Neural crest cell (in vitro differentiated cells): ENCODE results near the gene SDS. TPM values are rescaled to one million over a fixed set of nuclear protein-coding genes. Genes with fewer than 3 reads are reported as not detected.

Source experiments
- DNase-seq: peaks from one replicate; pipeline ENCODE4 v3.0.0; 2021; ENCODE audit warnings: low read depth, mixed read lengths, low spot score
- H3K27ac Mint-ChIP-seq: one replicate; pipeline ENCODE4 v1.8.0; 2021; ENCODE audit warnings: mild to moderate bottlenecking, mixed read lengths; ENCODE audit not compliant: unreplicated experiment
- H3K27me3 Mint-ChIP-seq: 2 replicates; pipeline ENCODE4 v1.8.0; 2021; ENCODE audit warnings: low read depth, mild to moderate bottlenecking, mixed read lengths
- H3K36me3 Mint-ChIP-seq: 2 replicates; pipeline ENCODE4 v1.8.0; 2021; ENCODE audit warnings: low read depth, mild to moderate bottlenecking, mixed read lengths
- H3K4me1 Mint-ChIP-seq: 2 replicates; pipeline ENCODE4 v1.8.0; 2021; ENCODE audit warnings: mixed read lengths
- H3K4me3 Mint-ChIP-seq: one replicate; pipeline ENCODE4 v1.8.0; 2021; ENCODE audit warnings: mild to moderate bottlenecking, mixed read lengths
- H3K9me3 Mint-ChIP-seq: 2 replicates; pipeline ENCODE4 v1.8.0; 2021; ENCODE audit warnings: mixed read lengths
- total RNA-seq: library from RNA; stranded (reverse); gene quantifications from 2 replicates; pipeline ENCODE4 v1.2.1, GENCODE V29; 2021
- TF ChIP-seq, protein P1 (sequence below): fragments of 200-600 bp; sonication (generic); conservative IDR thresholded peaks from 2 replicates; pipeline ENCODE4 v1.5.0; 2021; ENCODE audit warnings: antibody characterized with exemption, mild to moderate bottlenecking

Gene SDS
- total RNA-seq, 1 donor from 2014 or later, result not detected

DNA sequence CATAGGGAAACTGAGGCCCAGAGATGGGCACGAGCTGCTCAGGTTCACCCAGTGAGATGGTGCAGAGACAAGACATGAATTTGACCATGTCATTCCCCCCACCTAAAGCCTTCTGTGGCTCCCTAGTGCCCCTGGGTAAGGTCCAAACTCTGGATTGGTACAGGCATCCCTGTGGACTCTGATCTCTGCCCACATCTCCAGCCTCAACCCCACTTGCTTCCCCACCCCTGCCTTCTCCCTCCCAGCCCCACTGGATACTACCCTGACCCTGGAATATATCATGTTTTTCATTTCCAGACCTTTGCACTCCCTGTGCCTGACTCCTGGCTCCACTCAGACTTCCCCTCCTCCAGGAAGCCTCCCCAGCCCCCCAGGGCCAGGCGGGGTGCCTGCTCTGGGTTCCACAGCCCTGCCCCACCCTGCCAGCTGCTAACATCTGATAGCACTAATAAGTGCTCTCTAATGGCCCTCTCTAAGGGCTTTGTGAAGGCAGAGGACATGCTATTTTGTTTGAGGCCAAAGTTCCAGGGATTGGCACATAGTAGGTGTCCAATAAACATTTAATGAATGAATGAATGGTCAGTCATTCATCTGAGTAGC, 17.4 kb upstream of the SDS start:
- H3K27ac Mint-ChIP-seq, result no peak overlapping the region
- DNase-seq, result no peak
- no peaks in the 10 kb centered on the region for H3K9me3 Mint-ChIP-seq

DNA sequence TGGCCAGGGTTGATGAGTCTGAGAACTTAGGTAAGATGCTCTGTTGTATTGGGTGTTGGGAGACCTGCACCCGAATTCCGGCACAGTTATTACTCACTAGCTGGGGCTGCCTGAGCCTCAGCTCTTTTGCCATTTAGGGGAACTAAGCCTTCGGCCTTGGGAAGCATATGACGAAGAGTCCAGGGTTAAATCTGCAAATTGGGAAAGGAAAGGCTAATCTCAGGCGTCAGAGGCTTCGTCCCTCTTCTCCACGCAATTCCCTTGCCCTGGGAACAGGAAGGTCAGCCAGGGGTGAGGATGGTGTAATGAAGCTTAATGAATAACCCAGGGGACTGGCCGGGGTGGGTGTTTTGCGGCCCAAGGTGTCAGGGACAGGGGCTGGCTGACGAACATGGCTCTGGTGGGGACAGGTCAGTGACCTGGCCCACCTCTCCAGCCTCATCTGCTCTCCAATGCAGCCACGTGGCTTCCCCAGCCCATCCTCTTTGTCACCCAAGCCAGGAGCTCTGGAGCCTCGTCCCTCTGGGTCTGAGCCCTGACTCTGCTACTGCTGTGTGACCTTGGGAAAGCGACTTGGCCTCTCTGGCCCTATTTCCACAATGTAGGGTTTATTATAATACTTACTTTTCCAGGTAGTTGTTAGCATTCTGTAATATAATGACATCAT, 14.7 kb upstream of the SDS start:
- Mint-ChIP-seq H3K27me3 (peaks cover 5% of the 10 kb centered on the region), H3K4me1 (peaks cover 8% of the 10 kb centered on the region), H3K4me3 (no peak overlapping the region), H3K9me3 (no peaks in the 10 kb centered on the region), H3K27ac (no peak overlapping the region), H3K36me3 (no peaks in the 10 kb centered on the region)
- no peak for DNase-seq
- TF ChIP-seq, protein P1, sequence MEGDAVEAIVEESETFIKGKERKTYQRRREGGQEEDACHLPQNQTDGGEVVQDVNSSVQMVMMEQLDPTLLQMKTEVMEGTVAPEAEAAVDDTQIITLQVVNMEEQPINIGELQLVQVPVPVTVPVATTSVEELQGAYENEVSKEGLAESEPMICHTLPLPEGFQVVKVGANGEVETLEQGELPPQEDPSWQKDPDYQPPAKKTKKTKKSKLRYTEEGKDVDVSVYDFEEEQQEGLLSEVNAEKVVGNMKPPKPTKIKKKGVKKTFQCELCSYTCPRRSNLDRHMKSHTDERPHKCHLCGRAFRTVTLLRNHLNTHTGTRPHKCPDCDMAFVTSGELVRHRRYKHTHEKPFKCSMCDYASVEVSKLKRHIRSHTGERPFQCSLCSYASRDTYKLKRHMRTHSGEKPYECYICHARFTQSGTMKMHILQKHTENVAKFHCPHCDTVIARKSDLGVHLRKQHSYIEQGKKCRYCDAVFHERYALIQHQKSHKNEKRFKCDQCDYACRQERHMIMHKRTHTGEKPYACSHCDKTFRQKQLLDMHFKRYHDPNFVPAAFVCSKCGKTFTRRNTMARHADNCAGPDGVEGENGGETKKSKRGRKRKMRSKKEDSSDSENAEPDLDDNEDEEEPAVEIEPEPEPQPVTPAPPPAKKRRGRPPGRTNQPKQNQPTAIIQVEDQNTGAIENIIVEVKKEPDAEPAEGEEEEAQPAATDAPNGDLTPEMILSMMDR, result no peak

More for the DNA sequence above, 17.4 kb upstream of the SDS start:
- no peak overlapping the region for H3K4me3 Mint-ChIP-seq
- no peaks in the 10 kb centered on the region for H3K36me3 Mint-ChIP-seq
- peaks cover 9% of the 10 kb centered on the region for H3K27me3 Mint-ChIP-seq
- H3K4me1 Mint-ChIP-seq, result peaks cover 12% of the 10 kb centered on the region
- TF ChIP-seq, protein P1, result no peak

DNA sequence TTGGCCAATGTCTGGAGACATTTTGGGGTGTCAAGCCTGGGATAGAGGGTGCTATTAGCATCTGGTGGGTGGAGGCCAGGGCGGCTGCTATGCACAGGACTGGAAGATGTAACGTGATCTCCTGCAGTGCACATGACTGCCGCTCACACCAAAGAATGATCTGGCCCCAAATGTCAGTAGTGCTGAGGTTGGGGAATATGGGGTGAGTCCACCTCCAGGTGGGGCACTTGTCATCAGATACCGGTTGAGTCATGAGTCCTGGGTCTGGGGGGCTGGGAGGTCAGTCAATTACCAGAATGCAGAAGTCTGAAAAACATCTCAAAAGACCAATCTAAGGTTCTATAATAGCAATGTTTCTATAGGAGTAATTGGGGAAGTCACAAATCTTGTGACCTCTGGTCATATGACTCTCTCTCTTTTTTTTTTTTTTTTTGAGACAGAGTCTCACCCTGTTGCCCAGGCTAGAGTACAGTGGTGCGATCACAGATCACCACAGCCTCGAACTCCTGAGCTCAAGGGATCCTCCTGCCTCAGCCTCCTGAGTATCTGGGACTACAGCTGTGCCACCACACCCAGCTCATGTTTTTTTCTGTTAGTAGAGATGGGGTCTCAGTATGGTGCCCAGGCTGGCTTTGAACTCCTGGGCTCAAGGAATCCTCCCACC, 12.5 kb upstream of the SDS start:
- TF ChIP-seq, protein P1, result no peak
- no peak for DNase-seq
- Mint-ChIP-seq H3K27me3 (peaks cover 9% of the 10 kb centered on the region), H3K4me3 (no peak overlapping the region), H3K9me3 (no peaks in the 10 kb centered on the region), H3K4me1 (no peaks in the 10 kb centered on the region), H3K36me3 (no peaks in the 10 kb centered on the region), H3K27ac (no peak overlapping the region)

DNA sequence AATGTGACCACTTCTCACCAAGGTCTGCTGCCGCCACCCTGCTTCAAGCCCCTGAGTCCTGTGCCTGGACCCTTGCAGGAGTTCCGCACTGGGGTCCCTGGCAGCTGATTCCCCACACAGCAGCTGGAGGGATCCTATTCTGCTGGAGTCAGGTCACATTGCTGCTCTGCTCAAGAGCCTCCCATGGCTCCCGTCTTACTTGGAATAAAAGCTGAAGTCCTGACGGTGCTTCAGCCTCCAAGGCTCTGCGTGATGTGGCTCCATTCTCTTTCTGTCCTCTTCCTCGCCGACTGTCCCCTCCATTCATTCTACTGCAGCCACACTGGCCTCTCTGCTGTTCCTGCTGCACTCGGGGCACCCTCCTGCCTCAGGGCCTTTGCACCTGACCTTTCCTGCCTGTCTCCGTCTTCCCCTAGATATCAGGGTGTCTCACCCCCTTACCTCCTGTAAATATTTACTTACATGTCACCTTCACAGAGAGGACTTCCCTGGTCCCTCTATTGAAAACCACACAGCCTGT, 10.9 kb upstream of the SDS start:
- no peak for DNase-seq
- Mint-ChIP-seq H3K36me3 (no peaks in the 10 kb centered on the region), H3K9me3 (no peaks in the 10 kb centered on the region), H3K27ac (no peak overlapping the region), H3K27me3 (peaks cover 16% of the 10 kb centered on the region), H3K4me3 (no peak overlapping the region), H3K4me1 (peaks cover 6% of the 10 kb centered on the region)
- TF ChIP-seq, protein P1, result no peak

DNA sequence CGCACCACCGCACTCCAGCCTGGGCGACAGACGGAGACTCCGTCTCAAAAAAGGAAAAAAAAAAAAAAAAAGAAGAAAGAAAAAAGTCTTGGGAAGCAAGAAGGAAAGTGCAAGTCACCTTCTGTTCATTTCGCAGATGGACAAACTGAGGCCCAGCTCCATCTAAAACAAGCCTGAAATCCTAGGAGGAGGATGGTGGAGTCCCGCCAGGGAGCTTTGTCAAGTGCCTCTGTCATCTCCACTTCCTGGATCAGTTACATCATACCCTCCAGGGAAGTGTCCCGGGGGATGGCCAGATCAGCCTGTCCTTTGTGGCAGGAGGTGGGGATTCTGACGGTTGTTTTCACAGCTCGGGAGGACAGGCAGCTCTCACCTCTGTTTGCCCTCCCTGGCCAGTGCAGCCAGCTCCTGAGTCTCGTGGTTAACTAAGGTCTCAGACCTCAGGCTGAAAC, 9.8 kb upstream of the SDS start:
- H3K4me3 Mint-ChIP-seq, result no peak overlapping the region
- no peak overlapping the region for H3K27ac Mint-ChIP-seq
- H3K27me3 Mint-ChIP-seq, result peaks cover 16% of the 10 kb centered on the region
- no peaks in the 10 kb centered on the region for H3K36me3 Mint-ChIP-seq
- no peaks in the 10 kb centered on the region for H3K9me3 Mint-ChIP-seq
- TF ChIP-seq, protein P1, result no peak
- DNase-seq, result no peak
- peaks cover 8% of the 10 kb centered on the region for H3K4me1 Mint-ChIP-seq
